Fibroblast of skin of back (primary cell): ENCODE measurements around the gene DNAH6.

Experiments used
- DNase-seq: peaks from one replicate; pipeline ENCODE4 v3.0.0-alpha.2; 2013

The DNAH6 gene

DNA sequence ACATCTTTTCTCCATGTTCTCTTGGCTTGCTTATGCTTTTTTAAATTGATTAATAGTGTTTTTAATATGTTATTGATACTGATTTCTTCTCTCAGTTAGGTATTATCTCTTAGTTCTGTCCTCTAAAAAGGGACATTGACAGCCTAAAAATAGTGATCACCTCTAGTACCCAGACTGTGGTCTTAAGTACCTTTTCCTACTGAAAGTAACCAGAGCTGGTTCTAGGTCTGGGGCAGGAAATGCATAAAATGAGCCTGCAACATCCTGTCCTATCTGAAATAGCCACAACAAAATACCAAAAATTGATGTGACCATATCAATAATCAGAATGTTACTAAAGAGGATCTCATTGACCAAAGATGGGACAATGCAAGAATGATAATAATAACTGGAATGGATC is 113.3 kb downstream of the DNAH6 start:
- DNase-seq: no peak

DNA sequence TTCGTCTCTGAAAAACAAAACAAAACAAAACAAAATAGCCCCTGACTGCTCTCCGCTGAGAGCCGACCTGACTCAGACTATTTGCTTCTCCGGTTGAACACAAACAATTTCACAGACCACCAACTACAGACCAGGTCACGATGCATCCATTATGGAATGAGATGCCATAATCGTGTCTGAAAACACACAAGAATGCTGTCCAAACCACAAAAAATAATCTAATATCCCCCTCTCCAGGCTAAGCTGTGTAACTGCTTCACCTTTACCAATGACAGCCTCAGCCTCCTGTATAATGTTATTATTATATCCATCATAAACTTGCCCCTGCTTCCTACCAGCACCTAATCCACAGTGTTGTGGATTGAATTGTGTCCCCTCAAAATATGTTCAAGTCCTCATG is 114.7 kb downstream of the DNAH6 start:
- DNase-seq: peak; percentile 44

DNA sequence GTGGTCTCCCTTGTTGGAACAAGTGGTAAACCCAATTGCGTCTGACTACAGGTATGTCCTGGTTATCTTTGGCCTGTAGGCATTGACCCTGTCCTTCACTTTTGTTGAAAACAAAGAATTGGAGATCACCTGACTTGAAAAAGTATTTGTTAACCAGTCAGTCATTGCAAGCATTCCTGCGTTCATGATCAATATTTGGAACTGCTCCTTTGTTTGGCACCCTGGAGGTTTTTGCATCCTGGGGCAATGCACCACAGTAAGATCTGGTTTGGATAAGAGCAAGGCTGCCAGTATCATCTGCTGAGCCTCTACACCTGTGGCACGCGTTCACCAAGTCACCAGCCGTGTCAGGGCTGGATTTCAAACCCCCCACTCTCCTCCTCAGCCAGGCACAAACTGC is 115.7 kb downstream of the DNAH6 start:
- no peak for DNase-seq

DNA sequence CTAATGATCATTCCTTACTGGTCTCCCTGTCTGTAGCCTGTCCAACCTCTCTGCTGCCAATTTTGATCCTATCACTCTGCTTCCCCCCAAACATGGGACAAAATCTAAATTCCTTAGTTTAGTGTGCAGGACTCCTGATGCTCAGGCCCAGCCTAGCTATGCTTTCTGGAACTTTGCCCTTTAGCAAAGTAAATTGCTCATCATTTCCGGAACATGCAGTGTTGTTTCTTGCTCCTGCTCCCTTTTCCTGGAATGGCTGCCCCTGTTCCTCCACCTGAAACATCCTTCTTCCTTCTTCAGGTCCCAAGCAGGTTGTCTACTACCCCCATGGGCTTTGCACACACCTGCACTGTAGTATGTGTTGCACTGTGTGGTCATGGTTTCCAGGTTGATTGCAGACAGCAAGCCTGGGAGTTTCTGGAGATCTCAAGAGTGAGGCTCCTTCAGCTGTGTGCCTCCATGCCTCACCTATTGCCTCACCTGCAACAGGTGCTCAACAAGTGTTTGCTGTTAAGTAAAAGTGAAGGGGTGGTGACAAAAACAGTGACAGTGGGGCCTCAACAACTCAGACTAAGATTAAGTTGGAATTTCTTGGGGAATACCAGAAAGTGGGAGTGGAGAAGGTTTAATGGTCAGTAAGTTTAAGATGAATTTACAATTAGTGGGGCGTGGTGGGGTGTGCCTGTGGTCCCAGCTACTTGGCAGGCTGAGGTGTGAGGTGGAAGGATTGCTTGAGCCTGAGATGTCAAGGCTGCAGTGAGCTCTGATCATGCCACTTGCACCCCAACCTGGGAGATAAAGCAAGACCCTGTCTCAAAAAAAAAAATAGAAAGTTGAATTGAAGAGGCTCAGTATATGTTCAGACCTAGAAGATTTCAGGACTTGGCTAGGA is 120.0 kb downstream of the DNAH6 start:
- no peak for DNase-seq

GRCh38 chr2:84639751-84640150 is 123.5 kb downstream of the DNAH6 start:
- no peak for DNase-seq

DNA sequence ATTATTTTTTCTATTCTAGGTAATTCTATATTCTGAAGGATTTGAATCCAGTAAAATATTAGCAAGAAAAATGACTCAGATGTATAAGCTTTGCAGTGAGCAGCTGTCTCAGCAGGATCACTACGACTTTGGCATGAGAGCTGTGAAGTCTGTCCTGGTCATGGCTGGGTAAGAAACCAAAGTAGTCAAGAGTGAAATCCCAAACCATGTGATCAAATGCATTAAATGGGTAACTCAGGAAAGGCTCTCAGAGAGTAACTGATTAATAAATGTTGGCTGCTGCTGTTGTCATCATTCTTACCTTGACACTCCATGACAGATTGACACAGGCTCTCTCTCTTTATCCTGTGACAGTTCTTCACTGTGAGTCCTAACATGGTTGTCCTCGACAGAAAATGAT is 124.1 kb downstream of the DNAH6 start:
- DNase-seq: no peak

- DNase-seq: no peak
Observed at GRCh38 chr2:84641021-84641420, 124.7 kb downstream of the DNAH6 start.

GRCh38 chr2:84643991-84644390 is 127.7 kb downstream of the DNAH6 start:
- DNase-seq: no peak

DNA sequence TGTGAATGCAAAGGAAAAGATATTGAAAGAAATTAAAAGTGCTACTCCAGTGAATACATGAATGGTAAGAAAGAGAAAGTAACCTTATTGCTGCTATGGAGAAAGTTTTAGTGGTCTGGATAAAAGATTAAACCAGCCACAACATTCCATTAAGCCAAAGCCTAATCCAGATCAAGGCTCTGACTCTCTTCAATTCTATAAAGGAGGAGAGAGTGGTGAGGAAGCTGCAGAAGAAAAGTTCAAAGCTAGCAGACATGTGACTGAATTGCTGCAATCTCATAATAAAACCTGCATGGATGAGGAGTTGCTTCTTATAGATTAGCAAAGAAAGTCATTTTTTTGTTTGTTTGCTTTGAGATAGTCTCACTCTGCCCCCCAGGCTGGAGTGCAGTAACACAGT is 130.2 kb downstream of the DNAH6 start:
- no peak for DNase-seq

DNA sequence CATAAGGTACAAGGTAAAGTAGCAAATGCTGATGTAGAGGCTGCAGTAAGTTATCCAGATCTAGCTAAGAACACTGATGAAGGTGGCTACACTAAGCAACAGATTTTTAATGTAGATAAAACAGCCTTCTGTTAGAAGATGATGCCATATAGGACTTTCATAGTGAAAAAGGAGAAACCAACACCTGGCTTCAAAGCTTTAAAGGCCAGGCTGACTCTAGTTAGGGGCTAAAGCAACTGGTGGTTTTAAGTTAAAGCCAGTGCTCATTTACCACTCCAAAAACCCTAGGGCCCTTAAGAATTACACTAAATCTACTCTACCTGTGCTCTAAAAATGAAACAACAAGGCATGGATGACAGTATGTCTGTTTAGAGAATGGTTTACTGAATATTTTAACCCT is 131.0 kb downstream of the DNAH6 start:
- DNase-seq: no peak

DNA sequence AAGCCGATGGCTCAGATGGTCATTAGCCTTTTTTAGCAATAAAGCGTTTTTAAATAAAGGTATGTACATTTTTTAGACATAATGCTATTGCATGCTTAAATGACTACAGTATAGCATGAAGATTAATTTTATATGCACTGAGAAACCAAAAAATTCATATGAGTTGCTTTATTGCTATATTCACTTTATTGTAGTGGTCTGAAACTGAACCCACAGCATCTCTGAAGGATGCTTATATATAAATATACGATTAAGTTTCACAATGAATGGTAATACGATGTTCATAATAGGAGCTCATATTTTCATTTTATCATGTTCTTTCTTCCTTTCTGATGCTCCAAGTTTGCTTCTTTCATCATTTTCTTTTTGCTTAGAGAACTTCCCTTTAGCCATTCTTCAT is 132.8 kb downstream of the DNAH6 start:
- DNase-seq: no peak

DNA sequence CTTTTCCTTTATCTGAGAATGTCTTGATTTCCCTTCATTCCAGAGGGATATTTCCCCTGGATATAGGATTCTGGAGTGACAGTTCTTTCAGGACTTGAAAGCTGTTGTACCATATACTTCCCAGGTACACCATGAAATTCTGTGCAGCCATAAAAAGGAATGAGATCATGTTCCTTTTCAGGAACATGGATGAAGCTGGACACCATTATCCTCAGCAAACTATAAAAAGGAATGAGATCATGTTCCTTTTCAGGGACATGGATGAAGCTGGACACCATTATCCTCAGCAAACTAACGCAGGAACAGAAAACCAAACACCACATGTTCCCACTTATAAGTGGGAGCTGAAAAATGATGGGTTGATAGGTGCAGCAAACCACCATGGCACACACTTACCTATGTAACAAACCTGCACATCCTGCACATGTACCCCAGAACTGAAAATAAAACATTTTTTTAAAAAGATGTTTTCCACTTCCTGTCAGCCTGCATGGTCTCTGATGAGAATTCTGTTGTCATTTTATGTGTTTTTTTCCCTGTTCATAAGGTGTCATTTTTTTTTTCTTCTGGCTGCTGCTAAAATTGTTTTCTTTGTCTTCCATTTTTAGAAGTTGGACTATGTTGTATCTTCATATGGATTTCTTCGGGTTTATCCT is 133.3 kb downstream of the DNAH6 start:
- no peak for DNase-seq

DNA sequence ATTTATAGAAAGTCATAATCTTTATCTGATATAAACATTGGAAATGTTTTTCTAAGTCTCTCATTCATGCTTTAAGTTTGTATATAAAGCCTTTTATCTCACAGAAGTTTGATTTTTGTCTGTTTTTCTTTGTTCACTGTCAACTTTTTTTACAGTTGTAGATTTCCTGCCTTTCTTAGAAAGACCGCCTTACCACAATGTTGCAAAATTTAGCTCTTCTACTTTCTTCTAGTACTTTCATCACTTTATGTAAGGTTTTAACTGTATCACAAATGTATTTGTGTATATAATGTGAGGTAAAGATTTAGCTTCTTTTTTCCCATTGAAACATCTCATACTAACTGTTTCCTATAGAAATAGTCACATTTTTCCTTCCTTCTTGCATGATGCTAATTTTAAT is 136.1 kb downstream of the DNAH6 start:
- DNase-seq: no peak

DNA sequence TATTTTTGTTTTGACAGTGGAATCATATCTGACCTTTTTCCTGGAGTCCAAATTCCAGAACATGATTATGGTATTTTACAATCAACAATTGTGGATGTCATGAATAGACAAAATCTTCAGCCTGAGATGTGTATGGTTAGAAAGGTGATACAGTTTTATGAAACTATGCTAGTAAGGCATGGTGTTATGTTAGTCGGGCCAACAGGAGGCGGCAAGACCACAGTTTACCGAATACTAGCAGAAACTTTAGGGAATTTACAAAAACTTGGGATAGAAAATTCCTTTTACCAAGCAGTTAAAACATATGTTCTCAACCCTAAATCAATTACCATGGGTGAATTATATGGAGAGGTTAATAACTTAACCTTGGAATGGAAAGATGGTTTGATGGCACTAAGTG is 137.0 kb downstream of the DNAH6 start:
- DNase-seq: no peak

GRCh38 chr2:84654414-84654813 is 138.1 kb downstream of the DNAH6 start:
- no peak for DNase-seq

DNA sequence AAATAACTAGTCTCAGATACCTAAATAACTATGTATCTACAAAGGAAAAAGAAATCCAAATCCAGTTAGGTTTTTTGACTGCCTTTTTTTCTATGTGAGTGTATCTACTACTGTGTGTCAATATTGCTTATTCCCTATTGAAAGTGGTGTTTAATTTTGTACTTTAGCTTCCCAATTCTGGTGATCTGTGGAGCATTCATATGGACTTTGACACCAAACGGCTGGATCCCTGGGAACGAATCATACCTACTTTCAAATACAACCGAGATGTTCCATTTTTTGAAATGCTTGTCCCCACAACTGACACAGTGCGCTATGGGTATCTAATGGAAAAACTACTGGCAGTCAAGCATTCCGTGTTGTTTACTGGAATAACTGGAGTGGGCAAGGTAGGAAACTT is 152.8 kb downstream of the DNAH6 start:
- no peak for DNase-seq

- no peak for DNase-seq
Observed at GRCh38 chr2:84674099-84674498, 157.8 kb downstream of the DNAH6 start.

GRCh38 chr2:84674586-84674985 is 158.3 kb downstream of the DNAH6 start:
- no peak for DNase-seq

DNA sequence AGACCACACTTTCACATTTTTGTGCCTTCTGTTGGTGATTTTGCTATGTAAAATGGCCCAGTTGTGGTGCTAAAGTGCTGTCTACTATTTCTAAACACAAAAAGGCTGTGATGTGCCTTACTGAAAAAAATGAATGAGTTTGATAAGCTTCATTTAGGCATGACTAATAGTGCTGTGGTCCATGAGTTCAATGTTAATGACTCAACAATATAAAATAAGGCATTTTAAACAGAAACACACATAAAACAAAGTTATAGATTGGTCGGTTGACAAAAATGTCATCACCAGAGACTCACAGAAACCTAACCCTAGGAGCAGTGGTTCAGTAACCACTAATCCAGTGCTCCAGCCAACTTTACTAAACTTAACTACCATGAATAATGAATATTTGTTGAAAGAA is 160.0 kb downstream of the DNAH6 start:
- peak; percentile 20 for DNase-seq

DNA sequence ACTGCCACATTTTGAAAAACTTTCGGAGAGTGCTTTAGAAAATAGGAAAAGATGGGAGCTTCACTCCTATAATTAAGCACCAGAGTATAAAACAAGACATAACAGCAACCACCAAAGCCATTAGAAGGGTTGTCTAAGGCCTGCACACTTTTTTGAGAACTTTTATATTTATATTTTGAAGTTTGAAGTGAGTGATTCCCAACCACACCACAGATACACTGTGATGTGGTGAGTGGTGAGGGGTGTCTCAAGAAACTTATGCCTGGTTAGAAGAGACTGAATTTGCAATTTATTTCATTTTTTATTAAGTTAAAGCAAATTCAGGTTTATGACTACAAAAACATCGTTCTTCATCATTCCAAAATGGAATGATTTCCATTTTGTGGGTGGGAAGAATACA is 161.9 kb downstream of the DNAH6 start:
- no peak for DNase-seq

DNA sequence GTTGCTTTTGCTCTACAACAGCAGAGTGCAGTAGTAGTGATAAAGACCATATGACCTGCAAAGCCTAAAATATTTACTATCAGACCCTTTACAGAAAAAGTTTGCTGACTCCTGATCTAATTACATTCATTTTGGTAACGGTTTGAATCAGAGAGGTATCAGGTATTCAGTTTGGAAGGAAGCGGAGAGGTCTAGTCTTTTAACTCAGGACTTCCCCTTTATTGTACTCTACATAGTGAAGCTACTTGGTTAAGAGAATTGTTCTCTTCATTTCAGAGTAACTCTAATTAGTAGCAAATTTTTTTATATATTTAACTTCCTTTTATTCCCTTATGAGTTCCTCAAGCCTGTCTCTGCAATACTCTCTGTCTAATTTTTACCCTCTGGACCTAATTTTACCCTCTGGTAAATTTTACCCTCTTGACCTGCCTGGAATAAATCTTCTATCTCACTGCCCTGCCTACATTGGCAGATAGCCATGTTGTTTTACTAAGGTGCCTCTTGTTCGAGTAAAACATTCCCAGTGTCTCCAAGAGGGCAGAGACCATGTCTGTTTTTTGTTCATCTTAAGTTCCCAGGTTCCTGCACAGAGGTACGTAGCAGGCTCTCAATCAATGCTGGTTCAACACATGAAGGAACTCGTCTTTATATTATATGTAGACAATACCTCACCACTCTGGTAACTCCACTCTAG is 170.6 kb downstream of the DNAH6 start:
- no peak for DNase-seq

- no peak for DNase-seq
Observed at GRCh38 chr2:84687498-84688149, 171.3 kb downstream of the DNAH6 start.

GRCh38 chr2:84690225-84690624 is 173.9 kb downstream of the DNAH6 start:
- DNase-seq: no peak
